ENCODE data around the gene SH3GL2.
"Not testable (repeated sequence)": the region's sequence is repeated elsewhere in the genome, so short reads cannot be mapped to it uniquely, and the experiment has no call there.

SH3GL2 gene

GRCh38 chr9:17751486-17751885 lies 172.6 kb downstream of the SH3GL2 start:
- no peak for DNase-seq (ENCODE audit: low read depth)

GRCh38 chr9:17752021-17752420 lies 173.2 kb downstream of the SH3GL2 start:
- no peak for DNase-seq (ENCODE audit: low read depth)

GRCh38 chr9:17757816-17758215 lies 178.9 kb downstream of the SH3GL2 start:
- DNase-seq (ENCODE audit: low read depth) = no peak

GRCh38 chr9:17760250-17760649 lies 181.4 kb downstream of the SH3GL2 start:
- no peak for DNase-seq (ENCODE audit: low read depth)

- no peak for DNase-seq (ENCODE audit: low read depth)
Observed at GRCh38 chr9:17761984-17762676, 183.3 kb downstream of the SH3GL2 start.

- no peak for DNase-seq (ENCODE audit: low read depth)
Observed at GRCh38 chr9:17764306-17764705, 185.4 kb downstream of the SH3GL2 start.

- DNase-seq (ENCODE audit: low read depth) = not testable (repeated sequence)
Observed at GRCh38 chr9:17765131-17765530, 186.3 kb downstream of the SH3GL2 start.

- no peak for DNase-seq (ENCODE audit: low read depth)
Observed at GRCh38 chr9:17772223-17772622, 193.4 kb downstream of the SH3GL2 start.

GRCh38 chr9:17775656-17776055 lies 196.8 kb downstream of the SH3GL2 start:
- no peak for DNase-seq (ENCODE audit: low read depth)

- DNase-seq (ENCODE audit: low read depth) = no peak
Observed at GRCh38 chr9:17776735-17777134, 197.9 kb downstream of the SH3GL2 start.

- no peak for DNase-seq (ENCODE audit: low read depth)
Observed at GRCh38 chr9:17777465-17777864, 198.6 kb downstream of the SH3GL2 start.

GRCh38 chr9:17782430-17783149 lies 203.7 kb downstream of the SH3GL2 start:
- DNase-seq (ENCODE audit: low read depth) = no peak

GRCh38 chr9:17783227-17783626 lies 204.4 kb downstream of the SH3GL2 start:
- DNase-seq (ENCODE audit: low read depth) = no peak

GRCh38 chr9:17789316-17789715 lies 210.4 kb downstream of the SH3GL2 start:
- no peak for DNase-seq (ENCODE audit: low read depth)

GRCh38 chr9:17793713-17794622 lies 215.1 kb downstream of the SH3GL2 start:
- no peak for DNase-seq (ENCODE audit: low read depth)

GRCh38 chr9:17795744-17796143 lies 216.9 kb downstream of the SH3GL2 start:
- DNase-seq (ENCODE audit: low read depth) = no peak

GRCh38 chr9:17799369-17799768 lies 220.5 kb downstream of the SH3GL2 start:
- no peak for DNase-seq (ENCODE audit: low read depth)

GRCh38 chr9:17800418-17800817 lies 221.6 kb downstream of the SH3GL2 start:
- no peak for DNase-seq (ENCODE audit: low read depth)

GRCh38 chr9:17802249-17802857 lies 223.5 kb downstream of the SH3GL2 start:
- no peak for DNase-seq (ENCODE audit: low read depth)

- DNase-seq (ENCODE audit: low read depth) = no peak
Observed at GRCh38 chr9:17807613-17808282, 228.9 kb downstream of the SH3GL2 start.

GRCh38 chr9:17810317-17810716 lies 231.5 kb downstream of the SH3GL2 start:
- DNase-seq (ENCODE audit: low read depth) = no peak

All from stimulated activated CD8-positive, alpha-beta memory T cell treated with anti-CD3 and anti-CD28 coated beads, Interleukin-12 subunit alpha, Interleukin-12 subunit beta, amount 100 ng/mL, for 1 hour (primary cell).